NT2/D1 (cell line): ENCODE measurements around the gene METTL17.
"Not testable (repeated sequence)": the region's sequence is repeated elsewhere in the genome, so short reads cannot be mapped to it uniquely, and the experiment has no call there.

ENCODE experiments used
- DNase-seq: peaks from one replicate; pipeline ENCODE4 v3.0.0-alpha.2; 2011; ENCODE audit warnings: low read depth, low spot score
- H3K27me3 ChIP-seq: 2 replicates; pipeline ENCODE4 v1.6.0; 2011; ENCODE audit warnings: mild to moderate bottlenecking; ENCODE audit not compliant: insufficient read length, insufficient read depth
- H3K36me3 ChIP-seq: 2 replicates; pipeline ENCODE4 v1.6.1; 2011; ENCODE audit warnings: mild to moderate bottlenecking, low read length, mixed read lengths; ENCODE audit not compliant: insufficient read depth, insufficient read length
- H3K4me1 ChIP-seq: 2 replicates; pipeline ENCODE4 v1.5.1; 2011; ENCODE audit not compliant: insufficient read depth, insufficient read length
- H3K4me3 ChIP-seq: 2 replicates; pipeline ENCODE4 v1.5.1; 2011; ENCODE audit warnings: low read depth; ENCODE audit not compliant: insufficient read length
- H3K9ac ChIP-seq: 2 replicates; pipeline ENCODE4 v1.6.0; 2011; ENCODE audit warnings: low read depth; ENCODE audit not compliant: insufficient read length
- H3K9me3 ChIP-seq: 2 replicates; pipeline ENCODE4 v1.5.1; 2011; ENCODE audit warnings: mild to moderate bottlenecking, low read length; ENCODE audit not compliant: insufficient read depth
- SUZ12 ChIP-seq: IDR thresholded peaks from 2 replicates; pipeline ENCODE4 v1.6.1; 2011; ENCODE audit not compliant: insufficient read length, insufficient read depth; ENCODE audit errors: extremely low read depth
- YY1 ChIP-seq: IDR thresholded peaks from 2 replicates; pipeline ENCODE4 v1.6.1; 2011; ENCODE audit not compliant: insufficient read length, insufficient read depth
- ZNF274 ChIP-seq: IDR thresholded peaks from 2 replicates; pipeline ENCODE4 v1.6.1; 2011; ENCODE audit warnings: mild to moderate bottlenecking, low read depth, low read length

Gene METTL17

GRCh38 chr14:21036751-21037150 is 47.0 kb downstream of the METTL17 start:
- Histone ChIP-seq H3K9ac (no peak overlapping the region), H3K27me3 (no peaks in the 10 kb centered on the region), H3K9me3 (no peaks in the 10 kb centered on the region), H3K4me1 (peaks cover 2% of the 10 kb centered on the region), H3K36me3 (no peaks in the 10 kb centered on the region), H3K4me3 (no peak overlapping the region)
- TF ChIP-seq SUZ12 (no peak), YY1 (no peak), ZNF274 (no peak)
- DNase-seq: no peak

- TF ChIP-seq SUZ12 (no peak), YY1 (no peak), ZNF274 (no peak)
- H3K27me3 ChIP-seq: no peaks in the 10 kb centered on the region
- H3K4me1 ChIP-seq: peaks cover 2% of the 10 kb centered on the region
- no peak for DNase-seq
- no peak overlapping the region for H3K4me3 ChIP-seq
- H3K9me3 ChIP-seq: no peaks in the 10 kb centered on the region
- no peaks in the 10 kb centered on the region for H3K36me3 ChIP-seq
- H3K9ac ChIP-seq: no peak overlapping the region
These were observed 47.4 kb downstream of the METTL17 start for GRCh38 chr14:21037156-21037555.

- no peak for DNase-seq
- no peak for TF ChIP-seq ZNF274
- H3K27me3 ChIP-seq: no peaks in the 10 kb centered on the region
- H3K4me1 ChIP-seq: no peaks in the 10 kb centered on the region
- H3K9me3 ChIP-seq: no peaks in the 10 kb centered on the region
- no peak overlapping the region for H3K4me3 ChIP-seq
- no peaks in the 10 kb centered on the region for H3K36me3 ChIP-seq
- H3K9ac ChIP-seq: no peak overlapping the region
These were observed 49.0 kb downstream of the METTL17 start for GRCh38 chr14:21038441-21039422.

- H3K9ac ChIP-seq: no peak overlapping the region
These were observed 50.0 kb downstream of the METTL17 start for GRCh38 chr14:21039585-21040369.

GRCh38 chr14:21040370-21040925 is 50.7 kb downstream of the METTL17 start:
- TF ChIP-seq ZNF274 (no peak), YY1 (no peak), SUZ12 (no peak)
- Histone ChIP-seq H3K9ac (no peak overlapping the region), H3K9me3 (no peaks in the 10 kb centered on the region), H3K36me3 (no peaks in the 10 kb centered on the region), H3K4me3 (no peak overlapping the region), H3K4me1 (peaks cover 3% of the 10 kb centered on the region), H3K27me3 (no peaks in the 10 kb centered on the region)
- no peak for DNase-seq

More at GRCh38 chr14:21039585-21040369, 50.0 kb downstream of the METTL17 start:
- no peak overlapping the region for H3K4me3 ChIP-seq
- no peaks in the 10 kb centered on the region for H3K27me3 ChIP-seq
- no peaks in the 10 kb centered on the region for H3K36me3 ChIP-seq
- DNase-seq: no peak
- TF ChIP-seq SUZ12 (no peak), YY1 (no peak), ZNF274 (no peak)
- no peaks in the 10 kb centered on the region for H3K9me3 ChIP-seq
- H3K4me1 ChIP-seq: peaks cover 3% of the 10 kb centered on the region

- not testable (repeated sequence) for DNase-seq
These were observed 51.2 kb downstream of the METTL17 start for GRCh38 chr14:21040941-21041340.

GRCh38 chr14:21041676-21042433 is 52.1 kb downstream of the METTL17 start, which contains the start of gene RNASE7:
Gene RNASE7 (plus strand): TSS chr14:21042362. CDS start chr14:21042993, 631 bp downstream.
- no peaks in the 10 kb centered on the region for H3K36me3 ChIP-seq
- no peak for TF ChIP-seq SUZ12
- no peak for TF ChIP-seq ZNF274
- TF ChIP-seq YY1: no peak
- no peaks in the 10 kb centered on the region for H3K9me3 ChIP-seq
- no peak for DNase-seq
- no peak within 1 kb of the TSS for H3K9ac ChIP-seq
- H3K4me3 ChIP-seq: no peak within 1 kb of the TSS
- peaks cover 3% of the 10 kb centered on the region for H3K4me1 ChIP-seq
- no peaks in the 10 kb centered on the region for H3K27me3 ChIP-seq

More at GRCh38 chr14:21040941-21041340, 51.2 kb downstream of the METTL17 start:
- H3K36me3 ChIP-seq, H3K9ac ChIP-seq, H3K4me1 ChIP-seq, H3K4me3 ChIP-seq, H3K27me3 ChIP-seq, H3K9me3 ChIP-seq: not testable (repeated sequence)
